ENCODE results near the gene PTH. TPM values are rescaled to one million over a fixed set of nuclear protein-coding genes. Genes with fewer than 3 reads are reported as not detected.

PTH gene
- total RNA-seq = not detected

DNA sequence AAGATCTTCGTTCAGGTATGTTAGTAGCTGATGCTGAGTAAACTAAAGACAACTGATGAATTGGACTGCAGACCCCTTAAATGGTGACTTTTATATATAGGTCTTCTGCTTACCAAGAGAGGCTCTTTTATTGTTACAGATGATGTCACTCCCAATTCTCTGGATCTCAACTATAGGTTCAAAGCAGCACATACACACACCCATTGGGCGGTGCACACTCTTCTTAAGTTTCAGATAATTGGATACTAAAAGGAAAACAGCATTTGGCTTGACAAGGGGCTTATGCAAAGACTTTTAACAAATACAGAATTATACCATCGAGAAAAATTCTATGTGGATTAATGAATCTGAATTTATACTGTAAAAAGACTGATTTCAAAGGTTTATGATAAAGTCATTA, at the start of gene PTH:
Gene PTH, minus strand, starts transcription at position 69 of the 400 bp plus-strand sequence. CDS start 3,142 bp downstream, outside the sequence.
- no peak for TF ChIP-seq POLR2A (IDR thresholded peaks at IDR 0.05)
- TF ChIP-seq, protein P1, sequence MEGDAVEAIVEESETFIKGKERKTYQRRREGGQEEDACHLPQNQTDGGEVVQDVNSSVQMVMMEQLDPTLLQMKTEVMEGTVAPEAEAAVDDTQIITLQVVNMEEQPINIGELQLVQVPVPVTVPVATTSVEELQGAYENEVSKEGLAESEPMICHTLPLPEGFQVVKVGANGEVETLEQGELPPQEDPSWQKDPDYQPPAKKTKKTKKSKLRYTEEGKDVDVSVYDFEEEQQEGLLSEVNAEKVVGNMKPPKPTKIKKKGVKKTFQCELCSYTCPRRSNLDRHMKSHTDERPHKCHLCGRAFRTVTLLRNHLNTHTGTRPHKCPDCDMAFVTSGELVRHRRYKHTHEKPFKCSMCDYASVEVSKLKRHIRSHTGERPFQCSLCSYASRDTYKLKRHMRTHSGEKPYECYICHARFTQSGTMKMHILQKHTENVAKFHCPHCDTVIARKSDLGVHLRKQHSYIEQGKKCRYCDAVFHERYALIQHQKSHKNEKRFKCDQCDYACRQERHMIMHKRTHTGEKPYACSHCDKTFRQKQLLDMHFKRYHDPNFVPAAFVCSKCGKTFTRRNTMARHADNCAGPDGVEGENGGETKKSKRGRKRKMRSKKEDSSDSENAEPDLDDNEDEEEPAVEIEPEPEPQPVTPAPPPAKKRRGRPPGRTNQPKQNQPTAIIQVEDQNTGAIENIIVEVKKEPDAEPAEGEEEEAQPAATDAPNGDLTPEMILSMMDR (IDR thresholded peaks at IDR 0.05) = no peak
- WGBS, 2 donors = 88 to 93% methylated on average over 3 of the region's 3 CpGs
- DNase-seq (ENCODE audit: low spot score in 2 of 2) = no peak
- H3K4me3 ChIP-seq (ENCODE audit: low read depth, poor library complexity, severe bottlenecking) = no peak within 1 kb of the TSS
- intact Hi-C loops (cut with DNase I; ENCODE audit: low total_unique reads) = no loop called here

DNA sequence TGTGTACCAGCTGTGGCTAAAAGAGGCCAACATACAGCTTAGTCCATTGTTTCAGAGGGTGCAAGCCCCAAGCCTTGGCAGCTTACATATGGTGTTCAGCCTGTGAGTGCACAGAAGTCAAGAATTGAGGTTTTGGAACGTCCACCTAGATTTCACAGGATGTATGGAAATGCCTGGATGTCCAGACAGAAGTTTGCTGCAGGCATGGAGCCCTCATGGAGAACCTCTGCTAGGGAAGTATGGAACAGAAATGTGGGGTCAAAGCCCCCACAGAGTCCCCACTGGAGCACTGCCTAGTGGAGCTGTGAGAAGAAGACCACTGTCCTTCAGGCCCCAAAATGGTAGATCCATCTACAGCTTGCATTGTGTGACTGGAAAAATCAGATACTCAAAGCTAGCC, 42.2 kb upstream of the PTH start:
- TF ChIP-seq, protein P1 (IDR thresholded peaks at IDR 0.05) = no peak
- TF ChIP-seq POLR2A (IDR thresholded peaks at IDR 0.05) = no peak
- intact Hi-C loops (cut with DNase I; ENCODE audit: low total_unique reads) = no loop called here
- 63 to 91% methylated on average over 1 of the region's 1 CpG for WGBS, 2 donors
- DNase-seq (ENCODE audit: low spot score in 2 of 2) = no peak
- H3K4me3 ChIP-seq (ENCODE audit: low read depth, poor library complexity, severe bottlenecking) = no peak overlapping the region

DNA sequence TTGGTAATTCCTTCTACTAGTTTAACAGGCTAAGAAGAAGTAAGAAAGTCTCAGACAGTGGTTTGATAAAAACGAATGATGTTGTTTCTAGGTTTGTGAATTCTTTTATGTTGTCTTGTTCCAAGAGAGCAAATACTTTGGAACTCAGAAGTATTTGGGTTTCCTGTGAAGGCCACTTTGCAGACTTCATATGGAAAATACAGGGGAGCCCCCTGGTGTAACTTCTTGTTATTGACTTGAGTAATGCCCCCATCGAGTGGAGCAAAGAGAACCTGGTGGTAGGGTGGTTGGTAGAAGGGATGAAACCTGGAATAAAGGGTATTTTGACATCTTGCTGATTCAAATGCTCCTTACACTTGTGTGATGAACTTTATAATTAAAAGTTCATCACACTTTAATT, 40.0 kb upstream of the PTH start:
- WGBS, 2 donors = 42 to 45% methylated on average over 2 of the region's 2 CpGs
- TF ChIP-seq, protein P1 (IDR thresholded peaks at IDR 0.05) = no peak
- TF ChIP-seq POLR2A (IDR thresholded peaks at IDR 0.05) = no peak
- intact Hi-C loops (cut with DNase I; ENCODE audit: low total_unique reads) = no loop called here
- no peak for DNase-seq (ENCODE audit: low spot score in 2 of 2)
- H3K4me3 ChIP-seq (ENCODE audit: low read depth, poor library complexity, severe bottlenecking) = no peak overlapping the region

DNA sequence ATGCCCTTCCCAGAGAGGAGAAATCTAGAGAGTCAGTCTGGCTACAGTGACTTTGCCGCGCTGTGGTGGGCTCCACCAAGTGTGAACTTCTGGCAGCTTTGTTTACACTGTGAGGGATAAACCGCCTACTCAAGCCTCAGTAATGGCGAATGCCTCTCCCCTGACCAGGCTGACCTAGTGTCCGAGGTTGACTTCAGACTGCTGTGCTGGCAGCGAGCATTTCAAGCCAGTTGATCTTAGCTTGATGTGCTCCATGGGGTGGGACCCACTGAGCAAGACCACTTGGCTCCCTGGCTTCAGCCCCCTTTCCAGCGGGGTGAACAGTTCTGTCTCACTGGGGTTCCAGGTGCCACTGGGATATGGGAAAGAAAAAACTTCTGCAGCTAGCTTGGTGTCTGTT, 38.6 kb upstream of the PTH start:
- WGBS, 2 donors = 66 to 82% methylated on average over 6 to 7 of the region's 7 CpGs
- H3K4me3 ChIP-seq (ENCODE audit: low read depth, poor library complexity, severe bottlenecking) = no peak overlapping the region
- TF ChIP-seq, protein P1 (IDR thresholded peaks at IDR 0.05) = no peak
- TF ChIP-seq POLR2A (IDR thresholded peaks at IDR 0.05) = no peak
- DNase-seq (ENCODE audit: low spot score in 2 of 2) = no peak
- intact Hi-C loops (cut with DNase I; ENCODE audit: low total_unique reads) = no loop called here

DNA sequence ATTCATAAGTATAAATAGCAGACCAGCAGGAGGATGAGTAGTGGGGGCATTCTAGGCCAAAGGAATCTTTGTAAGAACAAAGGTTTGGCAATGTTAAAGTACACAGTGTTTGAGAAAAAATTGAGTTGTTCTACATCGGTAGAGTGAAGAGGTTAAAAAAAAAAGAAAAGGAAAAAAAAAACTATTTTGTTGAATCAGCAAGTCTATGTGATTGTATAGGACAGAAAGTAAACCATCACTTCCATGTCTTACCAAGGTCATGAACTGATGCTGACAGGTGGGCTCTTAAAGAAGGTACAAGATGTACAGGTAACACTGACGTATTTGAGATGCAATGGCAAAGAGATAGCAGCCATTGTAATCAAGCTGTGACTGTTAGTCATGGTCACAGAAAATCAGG, 29.5 kb upstream of the PTH start:
- intact Hi-C loops (cut with DNase I; ENCODE audit: low total_unique reads) = no loop called here
- no peak for DNase-seq (ENCODE audit: low spot score in 2 of 2)
- no peak for TF ChIP-seq POLR2A (IDR thresholded peaks at IDR 0.05)
- TF ChIP-seq, protein P1 (IDR thresholded peaks at IDR 0.05) = no peak
- 76 to 84% methylated on average over 2 of the region's 2 CpGs for WGBS, 2 donors
- no peak overlapping the region for H3K4me3 ChIP-seq (ENCODE audit: low read depth, poor library complexity, severe bottlenecking)

DNA sequence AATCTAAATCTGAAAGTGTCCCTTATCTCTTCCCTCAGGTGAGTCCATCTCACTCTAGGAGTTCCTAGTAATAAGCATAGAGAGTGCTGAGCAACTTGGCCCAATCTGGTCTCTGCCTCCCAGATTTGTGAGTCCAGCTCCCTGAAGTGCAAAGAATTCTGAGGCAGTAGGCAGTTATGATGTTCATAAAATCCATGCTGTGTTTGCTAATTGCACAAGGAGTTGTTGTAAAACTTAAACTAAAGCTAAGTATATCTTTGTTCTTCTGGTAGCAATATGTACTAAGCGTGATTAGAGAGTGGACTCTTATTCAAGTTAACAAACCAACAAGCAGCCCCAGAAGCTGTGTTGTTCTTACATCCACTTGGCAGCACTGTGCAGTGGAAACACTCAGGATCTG, 7.6 kb upstream of the PTH start:
- no peak for DNase-seq (ENCODE audit: low spot score in 2 of 2)
- no peak for TF ChIP-seq POLR2A (IDR thresholded peaks at IDR 0.05)
- TF ChIP-seq, protein P1 (IDR thresholded peaks at IDR 0.05) = no peak
- intact Hi-C loops (cut with DNase I; ENCODE audit: low total_unique reads) = no loop called here
- WGBS, 2 donors = 96 to 97% methylated on average over 1 of the region's 1 CpG
- no peak overlapping the region for H3K4me3 ChIP-seq (ENCODE audit: low read depth, poor library complexity, severe bottlenecking)

All from lower leg skin (tissue), 4 donors.